Caco-2 (cell line): ENCODE results near the gene NUDT16L1. TPM values are rescaled to one million over a fixed set of nuclear protein-coding genes. Genes with fewer than 3 reads are reported as not detected.

Experiments used
- BruUV-seq: library from RNA; stranded (reverse); fragments of 400-500 nt; replicated peaks from 2 replicates; lab custom pipeline; 2021; lab: Mats Ljungman, UMichigan
- CTCF ChIA-PET: fragments of 300-600 bp; sonication (Branson Sonifier 250); formaldehyde crosslinking; loops from one replicate; lab custom pipeline; 2022; ENCODE audit warnings: antibody characterized with exemption; lab: Charles Lee
- POLR2A ChIA-PET: fragments of 300-600 bp; sonication (Branson Sonifier 250); formaldehyde crosslinking; loops from one replicate; lab custom pipeline; 2022; ENCODE audit warnings: antibody characterized with exemption; lab: Charles Lee
- DNase-seq, 2 experiments: peaks; one replicate each; pipeline versions ENCODE4 v3.0.0 to v3.0.0-alpha.2; 2020 to 2022
- H3K27me3 ChIP-seq: replicated peaks from 2 replicates; pipeline ENCODE4 v1.6.0; 2011; ENCODE audit warnings: low read length; ENCODE audit not compliant: control insufficient read depth, insufficient read depth
- H3K36me3 ChIP-seq: 2 replicates; pipeline ENCODE4 v1.5.1; 2011; ENCODE audit warnings: low read length; ENCODE audit not compliant: control insufficient read depth, insufficient read depth
- H3K4me1 ChIP-seq: fragments of 250-450 bp; sonication (Bioruptor Pico); 2 replicates; pipeline ENCODE4 v1.5.1; 2020; ENCODE audit warnings: mild to moderate bottlenecking
- H3K4me3 ChIP-seq: 2 replicates; pipeline ENCODE4 v1.5.1; 2011; ENCODE audit warnings: low read depth, mild to moderate bottlenecking, control low read depth, low read length
- H3K9me3 ChIP-seq: fragments of 250-450 bp; sonication (Bioruptor Pico); 2 replicates; pipeline ENCODE4 v1.5.1; 2020; ENCODE audit warnings: mild to moderate bottlenecking, moderate library complexity
- H3K27ac Mint-ChIP-seq: one replicate; pipeline ENCODE4 v1.8.0; 2022; ENCODE audit warnings: mixed read lengths; ENCODE audit not compliant: unreplicated experiment
- H3K27me3 Mint-ChIP-seq: one replicate; pipeline ENCODE4 v1.8.0; 2022; ENCODE audit warnings: mixed read lengths; ENCODE audit not compliant: insufficient read depth, unreplicated experiment
- H3K36me3 Mint-ChIP-seq: one replicate; pipeline ENCODE4 v1.8.0; 2022; ENCODE audit warnings: mild to moderate bottlenecking, mixed read lengths; ENCODE audit not compliant: insufficient read depth, unreplicated experiment
- H3K4me1 Mint-ChIP-seq: one replicate; pipeline ENCODE4 v1.8.0; 2022; ENCODE audit warnings: low read depth, mixed read lengths; ENCODE audit not compliant: unreplicated experiment
- H3K4me3 Mint-ChIP-seq: one replicate; pipeline ENCODE4 v1.8.0; 2022; ENCODE audit warnings: mild to moderate bottlenecking, moderate library complexity, mixed read lengths; ENCODE audit not compliant: unreplicated experiment
- H3K9me3 Mint-ChIP-seq: one replicate; pipeline ENCODE4 v1.8.0; 2022; ENCODE audit warnings: mixed read lengths; ENCODE audit not compliant: unreplicated experiment
- intact Hi-C: fragments of 100-400 bp; cut with micrococcal nuclease; formaldehyde crosslinking; loops from one replicate; pipeline ENCODE4 v1.10.0; 2022; ENCODE audit not compliant: unreplicated experiment
- total RNA-seq: library from RNA; stranded (reverse); gene quantifications from 2 replicates; pipeline ENCODE4 v1.2.3, GENCODE V29; 2022
- TF ChIP-seq, protein P1 (sequence below), 2 experiments: fragments of 200-600 bp in 1 of 2; IDR thresholded peaks; 1 replicate in 1 of 2; 2 replicates in 1 of 2; pipeline versions ENCODE4 v1.5.1 to v1.8.0; 2011 to 2022; ENCODE audit warnings: antibody characterized with exemption in 1 of 2, control low read depth in 1 of 2, inconsistent platforms in 1 of 2, low read depth in 1 of 2, low read length in 1 of 2, mild to moderate bottlenecking in 1 of 2, moderate library complexity in 1 of 2; ENCODE audit not compliant: insufficient read depth in 1 of 2, severe bottlenecking in 1 of 2, unreplicated experiment in 1 of 2

NUDT16L1 gene
- total RNA-seq, 1 experiment from 2014 or later: 31.3 TPM

DNA sequence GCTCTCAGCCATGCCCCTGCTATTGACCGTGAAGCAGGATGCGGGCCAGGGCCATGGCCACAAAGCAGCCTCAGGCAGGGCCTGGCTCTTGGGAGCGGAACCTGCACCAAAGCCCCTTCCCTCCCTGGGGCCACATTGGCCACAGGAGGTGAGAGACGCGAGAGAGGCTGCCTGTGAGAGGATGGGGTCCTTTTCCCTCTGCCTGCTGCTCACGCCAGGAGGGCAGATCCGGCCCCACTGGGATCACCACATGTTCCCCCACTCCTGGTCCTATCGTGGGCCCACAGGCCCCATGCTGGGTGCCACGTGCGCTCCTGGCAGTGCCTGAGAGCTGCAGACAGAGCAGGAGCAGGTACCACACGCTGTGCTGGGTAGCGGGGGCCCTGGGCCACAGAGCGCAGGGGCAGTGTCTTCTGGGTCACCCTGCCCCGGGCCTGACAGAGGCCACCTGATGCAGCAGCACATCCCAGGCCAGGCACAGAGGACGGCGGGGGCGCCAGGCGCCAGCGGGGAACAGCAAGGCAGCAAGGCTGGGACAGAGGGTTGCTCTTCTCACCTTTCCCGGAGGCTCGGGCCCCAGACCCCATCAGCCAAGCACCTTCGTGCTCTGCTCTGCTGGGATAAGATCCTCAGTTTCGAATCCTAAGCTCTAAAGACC, 9.2 kb upstream of the NUDT16L1 start:
- CTCF ChIA-PET: no interaction called here
- H3K27ac Mint-ChIP-seq: no peak overlapping the region

DNA sequence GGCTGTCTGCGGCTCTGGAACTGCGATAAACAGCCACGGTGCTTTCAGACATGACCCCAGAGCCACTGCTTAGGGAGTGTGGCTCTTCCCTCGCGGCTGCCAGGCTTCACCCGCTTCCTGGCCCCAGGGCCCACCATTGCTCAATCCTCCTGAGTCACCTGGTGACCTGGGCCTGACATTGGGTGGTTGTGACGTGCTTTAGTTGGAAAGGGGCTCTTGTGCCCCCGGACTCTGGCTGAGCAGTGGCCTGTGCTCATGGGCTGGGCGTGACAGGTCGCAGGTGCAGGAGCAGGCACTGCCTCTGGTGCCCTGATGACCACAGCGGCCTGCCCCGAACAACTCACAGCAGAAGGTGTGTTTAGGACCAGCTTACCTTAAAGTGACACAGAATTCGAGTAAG, 8.6 kb upstream of the NUDT16L1 start:
- Histone ChIP-seq H3K4me3 (no peak overlapping the region), H3K4me1 (no peaks in the 10 kb centered on the region), H3K36me3 (peaks cover 7% of the 10 kb centered on the region), H3K9me3 (no peaks in the 10 kb centered on the region), H3K27me3 (no peaks in the 10 kb centered on the region)
- no peaks in the 10 kb centered on the region for H3K4me1 Mint-ChIP-seq
- H3K9me3 Mint-ChIP-seq: no peaks in the 10 kb centered on the region
- H3K27me3 Mint-ChIP-seq: no peaks in the 10 kb centered on the region
- TF ChIP-seq, protein P1, sequence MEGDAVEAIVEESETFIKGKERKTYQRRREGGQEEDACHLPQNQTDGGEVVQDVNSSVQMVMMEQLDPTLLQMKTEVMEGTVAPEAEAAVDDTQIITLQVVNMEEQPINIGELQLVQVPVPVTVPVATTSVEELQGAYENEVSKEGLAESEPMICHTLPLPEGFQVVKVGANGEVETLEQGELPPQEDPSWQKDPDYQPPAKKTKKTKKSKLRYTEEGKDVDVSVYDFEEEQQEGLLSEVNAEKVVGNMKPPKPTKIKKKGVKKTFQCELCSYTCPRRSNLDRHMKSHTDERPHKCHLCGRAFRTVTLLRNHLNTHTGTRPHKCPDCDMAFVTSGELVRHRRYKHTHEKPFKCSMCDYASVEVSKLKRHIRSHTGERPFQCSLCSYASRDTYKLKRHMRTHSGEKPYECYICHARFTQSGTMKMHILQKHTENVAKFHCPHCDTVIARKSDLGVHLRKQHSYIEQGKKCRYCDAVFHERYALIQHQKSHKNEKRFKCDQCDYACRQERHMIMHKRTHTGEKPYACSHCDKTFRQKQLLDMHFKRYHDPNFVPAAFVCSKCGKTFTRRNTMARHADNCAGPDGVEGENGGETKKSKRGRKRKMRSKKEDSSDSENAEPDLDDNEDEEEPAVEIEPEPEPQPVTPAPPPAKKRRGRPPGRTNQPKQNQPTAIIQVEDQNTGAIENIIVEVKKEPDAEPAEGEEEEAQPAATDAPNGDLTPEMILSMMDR (IDR thresholded peaks at IDR 0.05; ENCODE audit: insufficient read depth in 1 of 2, low read depth in 1 of 2, low read length in 1 of 2, severe bottlenecking in 1 of 2, unreplicated experiment in 1 of 2): no peak
- intact Hi-C loops: no loop called here
- BruUV-seq: no TSS peak
- peaks cover 19% of the 10 kb centered on the region for H3K36me3 Mint-ChIP-seq
- H3K4me3 Mint-ChIP-seq: no peak overlapping the region
- CTCF ChIA-PET: no interaction called here
- POLR2A ChIA-PET: no interaction called here
- H3K27ac Mint-ChIP-seq: no peak overlapping the region
- no peak for DNase-seq

More for the DNA sequence above, 9.2 kb upstream of the NUDT16L1 start:
- intact Hi-C loops: no loop called here
- Mint-ChIP-seq H3K4me1 (no peaks in the 10 kb centered on the region), H3K36me3 (peaks cover 19% of the 10 kb centered on the region), H3K27me3 (no peaks in the 10 kb centered on the region), H3K4me3 (no peak overlapping the region), H3K9me3 (no peaks in the 10 kb centered on the region)
- no peak overlapping the region for H3K4me3 ChIP-seq
- POLR2A ChIA-PET: no interaction called here
- H3K4me1 ChIP-seq: no peaks in the 10 kb centered on the region
- peaks cover 7% of the 10 kb centered on the region for H3K36me3 ChIP-seq
- TF ChIP-seq, protein P1 (IDR thresholded peaks at IDR 0.05; ENCODE audit: insufficient read depth in 1 of 2, low read depth in 1 of 2, low read length in 1 of 2, severe bottlenecking in 1 of 2, unreplicated experiment in 1 of 2): no peak
- no TSS peak for BruUV-seq
- DNase-seq: no peak
- H3K9me3 ChIP-seq: no peaks in the 10 kb centered on the region
- H3K27me3 ChIP-seq: no peaks in the 10 kb centered on the region

DNA sequence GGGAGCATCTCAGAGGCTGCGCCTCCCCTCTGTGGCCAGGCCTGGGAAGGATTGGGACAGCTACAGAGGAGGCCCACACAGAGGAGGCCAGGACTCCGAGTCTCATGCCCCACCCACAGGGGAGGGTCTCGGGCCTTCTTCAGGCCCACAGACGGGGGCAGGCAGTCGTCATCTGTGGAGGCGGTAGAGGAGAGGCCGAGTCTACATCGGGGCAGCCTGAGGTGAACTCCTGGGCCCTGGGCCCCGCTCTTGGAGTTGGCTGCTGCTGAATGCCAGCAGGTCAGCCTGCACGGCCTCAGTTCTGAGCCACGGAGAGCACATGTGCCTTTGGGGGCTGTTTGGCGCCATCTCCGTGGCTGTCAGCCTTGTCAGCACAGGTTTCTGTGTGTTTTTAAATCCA, 8.1 kb upstream of the NUDT16L1 start:
- Mint-ChIP-seq H3K9me3 (no peaks in the 10 kb centered on the region), H3K4me1 (no peaks in the 10 kb centered on the region), H3K27me3 (no peaks in the 10 kb centered on the region), H3K4me3 (no peak overlapping the region), H3K27ac (no peak overlapping the region), H3K36me3 (peaks cover 17% of the 10 kb centered on the region)
- no peak for DNase-seq
- no peaks in the 10 kb centered on the region for H3K27me3 ChIP-seq
- CTCF ChIA-PET: no interaction called here
- H3K36me3 ChIP-seq: peaks cover 7% of the 10 kb centered on the region
- H3K4me3 ChIP-seq: no peak overlapping the region
- no TSS peak for BruUV-seq
- TF ChIP-seq, protein P1 (IDR thresholded peaks at IDR 0.05; ENCODE audit: insufficient read depth in 1 of 2, low read depth in 1 of 2, low read length in 1 of 2, severe bottlenecking in 1 of 2, unreplicated experiment in 1 of 2): no peak
- intact Hi-C loops: no loop called here
- no peaks in the 10 kb centered on the region for H3K9me3 ChIP-seq
- POLR2A ChIA-PET: no interaction called here
- no peaks in the 10 kb centered on the region for H3K4me1 ChIP-seq
